H1 (cell line): ENCODE results near the gene C1orf210. TPM values are rescaled to one million over a fixed set of nuclear protein-coding genes. Genes with fewer than 3 reads are reported as not detected.

Experiments
- CTCF ChIA-PET: fragments of 300-600 bp; sonication (Branson Sonifier 250); formaldehyde crosslinking; loops from one replicate; lab custom pipeline; 2021; ENCODE audit not compliant: partially characterized antibody; lab: Charles Lee
- POLR2A ChIA-PET: fragments of 300-600 bp; sonication (Branson Sonifier 250); formaldehyde crosslinking; loops from one replicate; lab custom pipeline; 2021; ENCODE audit warnings: inconsistent platforms; ENCODE audit not compliant: partially characterized antibody; lab: Charles Lee
- DNase-seq, 2 experiments: peaks; one replicate each; pipeline versions ENCODE4 v3.0.0 to v3.0.0-alpha.2; 2010 to 2022; ENCODE audit warnings: low spot score in 2 of 2, low read depth in 1 of 2, mixed read lengths in 1 of 2
- FAIRE-seq: peaks from 2 replicates; lab custom pipeline; 2011; peaks lifted over from hg19 to GRCh38; lab: Jason Lieb, UNC
- H2AFZ ChIP-seq: 2 replicates; pipeline ENCODE4 v1.8.1; 2012; ENCODE audit warnings: low read length, inconsistent platforms
- H2AK5ac ChIP-seq: 2 replicates; pipeline ENCODE4 v1.6.1; 2013; ENCODE audit warnings: low read depth, low read length
- H2BK120ac ChIP-seq: replicated peaks from 2 replicates; pipeline ENCODE3; 2013; ENCODE audit warnings: low read depth, low read length, inconsistent platforms
- H2BK12ac ChIP-seq: 2 replicates; pipeline ENCODE4 v1.6.1; 2013; ENCODE audit warnings: low read depth, low read length
- H2BK15ac ChIP-seq: 2 replicates; pipeline ENCODE4 v1.6.1; 2013; ENCODE audit warnings: low read length
- H2BK20ac ChIP-seq: 2 replicates; pipeline ENCODE4 v1.6.1; 2013; ENCODE audit warnings: low read length
- H2BK5ac ChIP-seq: 2 replicates; pipeline ENCODE4 v1.6.1; 2013; ENCODE audit warnings: low read depth, low read length
- H3K14ac ChIP-seq: 2 replicates; pipeline ENCODE4 v1.6.1; 2013; ENCODE audit warnings: inconsistent platforms; ENCODE audit not compliant: insufficient read length
- H3K18ac ChIP-seq: 2 replicates; pipeline ENCODE4 v1.6.1; 2013; ENCODE audit warnings: low read length; ENCODE audit errors: extremely low read depth
- H3K23ac ChIP-seq: 2 replicates; pipeline ENCODE4 v1.6.1; 2013; ENCODE audit warnings: inconsistent platforms; ENCODE audit not compliant: insufficient read length
- H3K23me2 ChIP-seq: 2 replicates; pipeline ENCODE4 v1.6.1; 2013; ENCODE audit warnings: low read depth, low read length
- H3K27ac ChIP-seq: 2 replicates; pipeline ENCODE4 v1.6.1; 2011; ENCODE audit warnings: low read depth, low read length, inconsistent platforms
- H3K27me3 ChIP-seq, 4 experiments: replicated peaks in 1 of 4; 1 replicate in 1 of 4; 2 replicates in 3 of 4; pipeline versions ENCODE4 v1.6.1 to v1.8.1; 2011 to 2013; ENCODE audit warnings: low read length in 3 of 4, mild to moderate bottlenecking in 3 of 4, inconsistent platforms in 2 of 4, mixed read lengths in 2 of 4, moderate library complexity in 1 of 4; ENCODE audit not compliant: control insufficient read depth in 3 of 4, insufficient read depth in 3 of 4; ENCODE audit errors: extremely low read depth in 1 of 4
- H3K36me3 ChIP-seq, 4 experiments: 2 replicates each; pipeline versions ENCODE4 v1.6.1 to v1.8.1; 2011 to 2013; ENCODE audit warnings: mild to moderate bottlenecking in 4 of 4, low read length in 3 of 4, moderate library complexity in 2 of 4, control low read depth in 1 of 4, inconsistent platforms in 1 of 4; ENCODE audit not compliant: insufficient read depth in 4 of 4, control insufficient read depth in 2 of 4
- H3K4ac ChIP-seq: replicated peaks from 2 replicates; pipeline ENCODE3; 2013; ENCODE audit warnings: low read length, low read depth, mixed read lengths, inconsistent platforms; ENCODE audit not compliant: insufficient read length
- H3K4me1 ChIP-seq, 4 experiments: replicated peaks in 1 of 4; 1 replicate in 1 of 4; 2 replicates in 3 of 4; pipeline versions ENCODE4 v1.6.1 to v1.8.1; 2011 to 2013; ENCODE audit warnings: low read length in 3 of 4, inconsistent platforms in 2 of 4, mixed read lengths in 1 of 4; ENCODE audit not compliant: insufficient read depth in 4 of 4, control insufficient read depth in 3 of 4
- H3K4me2 ChIP-seq, 2 experiments: 2 replicates each; pipeline versions ENCODE4 v1.6.1 to v1.8.1; 2011 to 2013; ENCODE audit warnings: low read depth in 2 of 2, low read length in 2 of 2, control low read depth in 1 of 2, inconsistent platforms in 1 of 2, mild to moderate bottlenecking in 1 of 2; ENCODE audit not compliant: insufficient read depth in 1 of 2
- H3K4me3 ChIP-seq, 4 experiments: fragments of 200-600, 300-600 bp in 1 of 4; sonication (generic), shearing (Covaris generic), sonication (Bioruptor Twin) in 1 of 4; 2 replicates each; pipeline versions ENCODE4 v1.5.1 to v1.8.1; 2011 to 2016; ENCODE audit warnings: low read length in 4 of 4, low read depth in 3 of 4, control low read depth in 2 of 4, inconsistent platforms in 2 of 4, mild to moderate bottlenecking in 2 of 4, mixed read lengths in 1 of 4, moderate library complexity in 1 of 4; ENCODE audit not compliant: insufficient read depth in 2 of 4; ENCODE audit errors: extremely low read depth in 1 of 4
- H3K56ac ChIP-seq: replicated peaks from 2 replicates; pipeline ENCODE3; 2013; ENCODE audit warnings: low read depth, mild to moderate bottlenecking, mixed read lengths, low read length, inconsistent platforms; ENCODE audit not compliant: insufficient read length
- H3K79me1 ChIP-seq: 2 replicates; pipeline ENCODE4 v1.6.1; 2013; ENCODE audit warnings: low read depth, low read length, control low read depth
- H3K79me2 ChIP-seq, 2 experiments: 2 replicates each; pipeline versions ENCODE4 v1.6.1 to v1.8.1; 2012 to 2013; ENCODE audit warnings: low read length in 2 of 2, mild to moderate bottlenecking in 2 of 2, inconsistent platforms in 1 of 2; ENCODE audit not compliant: insufficient read depth in 2 of 2, control insufficient read depth in 1 of 2
- H3K9ac ChIP-seq, 4 experiments: replicated peaks in 1 of 4; 1 replicate in 1 of 4; 2 replicates in 3 of 4; pipeline versions ENCODE4 v1.6.1 to v1.8.1; 2011 to 2013; ENCODE audit warnings: low read depth in 3 of 4, low read length in 3 of 4, control low read depth in 2 of 4, mild to moderate bottlenecking in 2 of 4, moderate library complexity in 2 of 4, inconsistent platforms in 1 of 4; ENCODE audit errors: extremely low read depth in 1 of 4
- H3K9me3 ChIP-seq, 2 experiments: 2 replicates each; pipeline versions ENCODE4 v1.6.1 to v1.8.1; 2012 to 2013; ENCODE audit warnings: mild to moderate bottlenecking in 2 of 2, moderate library complexity in 2 of 2, control low read depth in 1 of 2, inconsistent platforms in 1 of 2, low read depth in 1 of 2, low read length in 1 of 2, mixed read lengths in 1 of 2; ENCODE audit not compliant: insufficient read depth in 2 of 2
- H4K20me1 ChIP-seq, 2 experiments: replicated peaks in 1 of 2; 2 replicates each; pipeline versions ENCODE3 to v1.8.1; 2011 to 2013; ENCODE audit warnings: inconsistent platforms in 2 of 2, low read length in 2 of 2, mild to moderate bottlenecking in 1 of 2; ENCODE audit not compliant: insufficient read depth in 2 of 2, control insufficient read depth in 1 of 2
- H4K5ac ChIP-seq: 2 replicates; pipeline ENCODE4 v1.6.1; 2013; ENCODE audit warnings: low read length, low read depth, mixed read lengths, inconsistent platforms; ENCODE audit not compliant: insufficient read length
- H4K8ac ChIP-seq: 2 replicates; pipeline ENCODE4 v1.8.0; 2013; ENCODE audit warnings: mild to moderate bottlenecking, moderate library complexity, low read length, inconsistent platforms; ENCODE audit not compliant: insufficient read depth; ENCODE audit errors: extremely low read depth
- H4K91ac ChIP-seq: replicated peaks from 2 replicates; pipeline ENCODE3; 2013; ENCODE audit warnings: low read length, mixed read lengths, inconsistent platforms; ENCODE audit not compliant: insufficient read length
- BACH1 ChIP-seq: IDR thresholded peaks from 2 replicates; pipeline ENCODE4 v1.6.1; 2012; ENCODE audit warnings: low read length, improper control_type of control experiment
- BCL11A ChIP-seq, 2 experiments: IDR thresholded peaks; one replicate each; pipeline ENCODE4 v1.6.1; 2011; ENCODE audit warnings: low read depth in 2 of 2, low read length in 2 of 2, mild to moderate bottlenecking in 2 of 2
- BRCA1 ChIP-seq: IDR thresholded peaks from 2 replicates; pipeline ENCODE4 v1.6.1; 2012; ENCODE audit warnings: low read depth, low read length, improper control_type of control experiment
- CBX5 ChIP-seq: fragments of 300-800, 300-1000 bp; sonication (generic); IDR thresholded peaks from 2 replicates; pipeline ENCODE4 v1.7.1; 2016; ENCODE audit warnings: antibody characterized with exemption, low read length, low read depth
- CHD2 ChIP-seq: IDR thresholded peaks from 2 replicates; pipeline ENCODE4 v1.6.1; 2012; ENCODE audit warnings: low read length, improper control_type of control experiment
- GABPA ChIP-seq: IDR thresholded peaks from 2 replicates; pipeline ENCODE4 v1.6.1; 2011; ENCODE audit warnings: mild to moderate bottlenecking, low read length, moderate library complexity, borderline replicate concordance; ENCODE audit not compliant: insufficient read depth
- JUN ChIP-seq: IDR thresholded peaks from 2 replicates; pipeline ENCODE4 v1.6.1; 2011; ENCODE audit warnings: low read depth, mild to moderate bottlenecking, improper control_type of control experiment, low read length
- JUND ChIP-seq: IDR thresholded peaks from 2 replicates; pipeline ENCODE4 v1.6.1; 2011; ENCODE audit warnings: mild to moderate bottlenecking, improper control_type of control experiment, low read length
- KDM1A ChIP-seq: fragments of 200-600, 300-600 bp; sonication (generic); IDR thresholded peaks from 2 replicates; pipeline ENCODE4 v1.7.1; 2016; ENCODE audit warnings: mild to moderate bottlenecking, low read length, borderline replicate concordance
- KDM5A ChIP-seq: fragments of 200-600 bp; IDR thresholded peaks from 2 replicates; pipeline ENCODE4 v1.7.1; 2012; ENCODE audit warnings: mild to moderate bottlenecking, low read length, inconsistent platforms, mixed read lengths
- MAFK ChIP-seq: IDR thresholded peaks from 2 replicates; pipeline ENCODE4 v1.6.1; 2012; ENCODE audit warnings: low read depth, mild to moderate bottlenecking, improper control_type of control experiment, low read length
- SP2 ChIP-seq: IDR thresholded peaks from 2 replicates; pipeline ENCODE4 v1.6.1; 2012; ENCODE audit warnings: mild to moderate bottlenecking, low read length, inconsistent platforms
- TEAD4 ChIP-seq: IDR thresholded peaks from 2 replicates; pipeline ENCODE4 v1.6.1; 2012; ENCODE audit warnings: low read depth, low read length, inconsistent platforms, mixed read lengths
- ZNF274 ChIP-seq: IDR thresholded peaks from 2 replicates; pipeline ENCODE4 v1.7.0; 2012; ENCODE audit warnings: low read length, borderline replicate concordance; ENCODE audit errors: extremely low read depth
- WGBS, 2 experiments: shearing (Covaris generic) in 1 of 2; methylation state at CpG; one replicate each; pipeline versions ENCODE4 v1.1.6 to v1.1.7; 2013 to 2015; ENCODE audit warnings: low lambda C conversion rate in 2 of 2, mixed read lengths in 2 of 2, inconsistent platforms in 1 of 2, low coverage in 1 of 2, missing lambda C conversion rate in 1 of 2; ENCODE audit not compliant: insufficient replicate concordance in 2 of 2, insufficient coverage in 1 of 2, insufficient read length in 1 of 2; ENCODE audit errors: extremely low coverage in 1 of 2, missing lambda C conversion rate in 1 of 2; 5-methylcytosine and 5-hydroxymethylcytosine counted together
- polyA plus RNA-seq, 7 experiments: library from polyadenylated mRNA; depleted of rRNA in 3 of 7; stranded (reverse) in 5 of 7; unstranded in 2 of 7; fragments of >200 nt in 5 of 7; fragments of 200-250 nt in 2 of 7; gene quantifications; 1 replicate in 5 of 7; 2 replicates in 1 of 7; 4 replicates in 1 of 7; pipeline versions ENCODE4 v1.2.1 to v1.2.3, GENCODE V29; 2011 to 2013; ENCODE audit warnings: missing spikeins in 2 of 7, mixed read lengths in 2 of 7
- total RNA-seq: library from RNA; stranded (reverse); fragmentation: NEBNext Ultra II Directional; extraction: Animal tissue kit (Norgen Biotek cat#: 25700); gene quantifications from 2 replicates; pipeline ENCODE4 v1.2.1, GENCODE V29; 2021
- TF ChIP-seq, protein P1 (sequence below): IDR thresholded peaks from 2 replicates; pipeline ENCODE4 v1.6.1; 2012; ENCODE audit warnings: inconsistent platforms

Gene C1orf210
- total and polyA plus RNA-seq, 2 of the 8 experiments (the other 6 are each of a cell fraction or from before 2014, with no cell fraction given), result 12.0 to 27.9 TPM

- DNase-seq (no peak), FAIRE-seq (no peak)
- no peak overlapping the region for H2AK5ac ChIP-seq
- H3K18ac ChIP-seq, result no peak overlapping the region
- no peak overlapping the region for H3K23ac ChIP-seq
- H3K23me2 ChIP-seq, result no peaks in the 10 kb centered on the region
- WGBS, 2 experiments, result 85% methylated on average over 6 of the region's 6 CpGs; no CpG with 5 or more reads in 1 of the 2 experiments
- no peaks in the 10 kb centered on the region for H3K79me2 ChIP-seq
- H3K9ac ChIP-seq, result no peak overlapping the region
- H3K27me3 ChIP-seq, result no peaks in the 10 kb centered on the region
- no peak overlapping the region for H2BK20ac ChIP-seq
- no peak overlapping the region for H4K91ac ChIP-seq
- H4K20me1 ChIP-seq, result no peaks in the 10 kb centered on the region
- POLR2A ChIA-PET, result interaction anchor here (1.2 to 2.0 kb wide), 3 partner anchors 13 to 171 kb away, joined by 4 to 5 read pairs (median 4); no protein-coding TSS in a partner anchor
- H2BK5ac ChIP-seq, result no peak overlapping the region
- no peak overlapping the region for H2BK120ac ChIP-seq
- H4K5ac ChIP-seq, result no peak overlapping the region
- CTCF ChIA-PET, result interaction anchor here (0.8 to 3.7 kb wide), 8 partner anchors 15 to 170 kb away, joined by 3 to 24 read pairs (median 5); partner anchors contain the start of genes C1orf210 and CDC20
- no peak overlapping the region for H2BK12ac ChIP-seq
- H3K14ac ChIP-seq, result no peak overlapping the region
- H3K4me1 ChIP-seq, result no peaks in the 10 kb centered on the region
- no peak overlapping the region for H3K56ac ChIP-seq
- no peak overlapping the region for H3K4me2 ChIP-seq
- H3K9me3 ChIP-seq, result peaks cover 15 to 31% of the 10 kb centered on the region in 2 experiments
- no peaks in the 10 kb centered on the region for H3K36me3 ChIP-seq
- no peak overlapping the region for H2BK15ac ChIP-seq
- no peak overlapping the region for H3K27ac ChIP-seq
- no peak overlapping the region for H3K4ac ChIP-seq
- TF ChIP-seq SP2, result no peak
- no peak for TF ChIP-seq ZNF274
- no peak for TF ChIP-seq GABPA
- no peak for TF ChIP-seq MAFK
- TF ChIP-seq BRCA1, result no peak
- TF ChIP-seq JUND, result no peak
- TF ChIP-seq CHD2, result no peak
- TF ChIP-seq, protein P1, sequence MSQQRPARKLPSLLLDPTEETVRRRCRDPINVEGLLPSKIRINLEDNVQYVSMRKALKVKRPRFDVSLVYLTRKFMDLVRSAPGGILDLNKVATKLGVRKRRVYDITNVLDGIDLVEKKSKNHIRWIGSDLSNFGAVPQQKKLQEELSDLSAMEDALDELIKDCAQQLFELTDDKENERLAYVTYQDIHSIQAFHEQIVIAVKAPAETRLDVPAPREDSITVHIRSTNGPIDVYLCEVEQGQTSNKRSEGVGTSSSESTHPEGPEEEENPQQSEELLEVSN, result no peak
- no peak for TF ChIP-seq BCL11A (IDR thresholded peaks at IDR 0.05; ENCODE audit: low read depth in 2 of 2, low read length in 2 of 2)
- TF ChIP-seq JUN, result no peak
- TF ChIP-seq TEAD4, result no peak
- TF ChIP-seq BACH1, result no peak
- no peak for TF ChIP-seq KDM1A
- TF ChIP-seq KDM5A, result no peak
- no peak for TF ChIP-seq CBX5
- H3K79me1 ChIP-seq, result no peaks in the 10 kb centered on the region
- no peak overlapping the region for H2AFZ ChIP-seq
- H3K4me3 ChIP-seq, result no peak overlapping the region
- no peak overlapping the region for H4K8ac ChIP-seq
These were observed 42.1 kb downstream of the C1orf210 start for GRCh38 chr1:43243299-43243698.
